Upper lobe of right lung (tissue), 1 donor: ENCODE data around the gene FGD5. TPM values are rescaled to one million over a fixed set of nuclear protein-coding genes. Genes with fewer than 3 reads are reported as not detected.

Experiments
- ATAC-seq: fragments of 200-7000 bp; cut with Tn5 transposase; one replicate; pipeline ENCODE4 v1.9.1; 2020; ENCODE audit warnings: mild to moderate bottlenecking, moderate library complexity
- DNase-seq: peaks from one replicate; pipeline ENCODE4 v3.0.0-alpha.2; 2020
- H3K27ac ChIP-seq: fragments of 200-600 bp; one replicate; pipeline ENCODE4 v1.8.0; 2022
- H3K27me3 ChIP-seq: fragments of 200-600 bp; one replicate; pipeline ENCODE4 v1.8.0; 2022; ENCODE audit warnings: mild to moderate bottlenecking
- H3K36me3 ChIP-seq: fragments of 200-600 bp; one replicate; pipeline ENCODE4 v1.8.0; 2022
- H3K4me1 ChIP-seq: fragments of 200-600 bp; one replicate; pipeline ENCODE4 v1.8.0; 2022
- H3K4me3 ChIP-seq: fragments of 200-600 bp; one replicate; pipeline ENCODE4 v1.8.0; 2022; ENCODE audit warnings: mild to moderate bottlenecking
- H3K9me3 ChIP-seq: fragments of 200-600 bp; one replicate; pipeline ENCODE4 v1.8.0; 2022
- intact Hi-C: fragments of 100-400 bp; cut with DNase I; formaldehyde crosslinking; loops from one replicate; pipeline ENCODE4 v1.11.0; 2022
- total RNA-seq: library from RNA; stranded (reverse); fragmentation: NEBNext Ultra II Directional; extraction: Animal tissue kit (Norgen Biotek cat#: 25700); gene quantifications from one replicate; pipeline ENCODE4 v1.2.1, GENCODE V29; 2021
- TF ChIP-seq, protein P1 (sequence below): fragments of 200-600 bp; IDR thresholded peaks from one replicate; pipeline ENCODE4 v1.8.0; 2022; ENCODE audit warnings: antibody characterized with exemption
- donor health status: DM: no; HTN: yes; CAD: no; lungs with severe emphysema.

The FGD5 gene
- total RNA-seq, 1 donor from 2014 or later = 84.2 TPM

DNA sequence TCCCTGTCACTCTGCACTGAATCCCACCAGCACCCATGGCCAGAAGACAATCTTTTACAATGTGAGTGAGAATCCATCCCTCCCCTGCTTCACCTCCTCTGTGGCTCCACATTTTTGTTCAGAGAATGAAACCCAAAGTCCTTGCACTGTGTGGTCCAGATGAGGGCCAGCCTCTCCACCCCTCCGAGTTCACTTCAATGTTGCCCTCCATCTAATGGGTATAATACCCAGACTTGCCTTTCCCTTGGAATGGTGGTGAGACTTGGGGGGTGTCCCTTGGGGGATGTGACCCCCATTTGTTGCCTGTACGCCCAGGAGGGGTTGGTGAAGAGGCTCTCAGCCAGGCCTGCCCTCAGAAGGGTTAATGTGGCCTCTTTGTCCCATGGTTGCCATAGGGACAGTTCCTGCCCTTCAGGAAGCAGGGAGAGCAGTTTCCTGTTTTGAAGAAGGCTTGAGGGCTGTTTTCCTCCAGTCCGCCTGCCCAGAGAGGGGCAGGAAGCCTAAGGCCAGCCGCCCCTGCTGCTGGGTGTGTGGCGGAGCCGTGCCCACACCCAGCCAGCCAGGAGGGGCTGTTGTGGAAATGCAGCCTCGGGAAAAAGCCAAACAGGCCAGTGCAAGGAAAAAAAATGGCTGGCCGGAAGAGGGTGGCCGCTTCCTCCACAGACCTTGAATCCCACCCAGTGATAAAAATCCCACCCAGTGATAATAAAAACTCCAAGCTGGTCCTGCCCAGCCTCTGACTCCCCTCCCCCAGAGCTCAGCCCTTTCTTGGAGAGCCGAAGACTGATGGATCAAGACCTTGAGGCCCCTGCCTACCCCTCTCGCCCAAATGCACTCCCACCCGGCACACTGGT is 14.6 kb upstream of the FGD5 start:
- Histone ChIP-seq H3K27me3 (no peaks in the 10 kb centered on the region), H3K4me1 (peaks cover 23% of the 10 kb centered on the region), H3K4me3 (no peak overlapping the region), H3K9me3 (no peaks in the 10 kb centered on the region), H3K36me3 (no peaks in the 10 kb centered on the region), H3K27ac (peak overlapping the region; percentile 74)
- intact Hi-C loops = no loop called here
- peak; percentile 61 for ATAC-seq
- peak; percentile 59 for DNase-seq
- TF ChIP-seq, protein P1, sequence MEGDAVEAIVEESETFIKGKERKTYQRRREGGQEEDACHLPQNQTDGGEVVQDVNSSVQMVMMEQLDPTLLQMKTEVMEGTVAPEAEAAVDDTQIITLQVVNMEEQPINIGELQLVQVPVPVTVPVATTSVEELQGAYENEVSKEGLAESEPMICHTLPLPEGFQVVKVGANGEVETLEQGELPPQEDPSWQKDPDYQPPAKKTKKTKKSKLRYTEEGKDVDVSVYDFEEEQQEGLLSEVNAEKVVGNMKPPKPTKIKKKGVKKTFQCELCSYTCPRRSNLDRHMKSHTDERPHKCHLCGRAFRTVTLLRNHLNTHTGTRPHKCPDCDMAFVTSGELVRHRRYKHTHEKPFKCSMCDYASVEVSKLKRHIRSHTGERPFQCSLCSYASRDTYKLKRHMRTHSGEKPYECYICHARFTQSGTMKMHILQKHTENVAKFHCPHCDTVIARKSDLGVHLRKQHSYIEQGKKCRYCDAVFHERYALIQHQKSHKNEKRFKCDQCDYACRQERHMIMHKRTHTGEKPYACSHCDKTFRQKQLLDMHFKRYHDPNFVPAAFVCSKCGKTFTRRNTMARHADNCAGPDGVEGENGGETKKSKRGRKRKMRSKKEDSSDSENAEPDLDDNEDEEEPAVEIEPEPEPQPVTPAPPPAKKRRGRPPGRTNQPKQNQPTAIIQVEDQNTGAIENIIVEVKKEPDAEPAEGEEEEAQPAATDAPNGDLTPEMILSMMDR = no peak

DNA sequence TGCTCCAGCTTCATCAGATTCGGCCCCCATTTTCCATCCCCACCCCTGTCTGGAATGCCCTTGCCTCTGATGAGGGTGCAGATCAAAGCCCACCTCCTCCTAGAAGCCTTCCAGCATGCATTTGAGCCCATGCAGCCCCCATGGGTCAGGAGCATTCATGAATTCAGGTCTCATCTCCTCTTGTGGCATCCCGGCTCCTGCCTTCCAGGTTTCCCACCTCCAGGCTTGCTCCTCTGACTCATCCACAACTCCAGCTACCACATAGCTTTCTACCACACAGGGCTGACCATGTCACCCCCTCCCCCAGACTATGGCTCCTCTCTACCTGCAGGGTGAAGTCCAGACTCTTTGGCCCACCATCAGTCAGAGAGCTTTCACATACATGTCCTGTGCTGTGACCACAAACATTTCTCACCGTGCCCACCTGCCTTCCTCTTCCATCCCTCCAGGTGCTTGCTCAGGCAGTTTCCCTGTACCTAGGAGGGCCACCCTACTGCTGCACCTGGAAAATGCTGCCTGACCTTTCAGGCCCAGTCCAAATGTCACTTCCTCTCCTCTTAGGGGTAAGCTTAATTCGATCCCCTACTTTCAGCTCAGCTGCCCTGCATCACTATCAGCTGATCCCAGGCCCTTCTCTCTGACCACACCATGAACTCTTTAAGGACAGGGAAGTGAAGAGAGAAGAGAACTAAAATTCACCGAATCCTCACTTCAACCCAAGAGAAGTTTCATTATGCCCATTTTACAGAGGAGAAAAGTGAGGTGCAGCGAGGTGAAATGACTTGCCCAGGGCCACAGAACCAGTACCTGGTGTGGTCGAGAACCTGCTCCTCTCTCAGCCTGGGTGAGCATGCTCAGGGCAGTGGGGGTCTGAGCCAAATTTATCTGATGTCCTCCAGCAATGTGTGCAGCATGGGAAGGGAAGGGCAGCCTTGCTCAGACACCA is 13.7 kb upstream of the FGD5 start:
- ATAC-seq = peak; percentile 64
- peak overlapping the region; percentile 65 for H3K27ac ChIP-seq

DNA sequence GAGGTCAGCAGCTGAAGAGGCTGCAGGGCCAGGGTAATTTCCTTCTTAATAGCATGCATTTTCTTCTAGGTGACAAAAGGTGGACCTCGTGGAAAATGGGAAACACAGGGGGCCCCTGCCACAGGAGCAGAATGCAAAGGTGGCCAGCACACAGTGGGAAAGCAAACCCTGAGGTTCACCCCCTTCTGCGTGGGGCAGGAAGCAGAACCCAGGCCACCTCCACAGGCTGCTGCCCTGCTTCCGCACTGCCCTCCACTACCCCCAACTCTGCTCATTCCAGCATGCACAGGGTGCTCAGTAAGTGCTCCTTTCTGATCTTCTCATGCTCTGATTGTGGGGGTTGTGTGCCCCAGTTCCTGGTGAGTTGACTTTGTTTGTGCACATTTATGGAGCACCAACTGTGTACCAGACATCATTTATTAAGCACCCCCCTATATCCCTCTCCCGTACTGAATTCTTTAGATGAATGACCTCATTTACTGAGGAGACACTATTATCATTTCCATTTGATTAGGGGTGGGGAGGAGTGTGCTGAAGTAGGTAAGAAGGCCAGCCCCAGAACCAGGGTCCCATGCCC is 12.7 kb upstream of the FGD5 start:
- peaks cover 6% of the 10 kb centered on the region for H3K27me3 ChIP-seq
- peak; percentile 10 for ATAC-seq
- H3K4me1 ChIP-seq = peaks cover 27% of the 10 kb centered on the region
- intact Hi-C loops = no loop called here
- TF ChIP-seq, protein P1 = no peak
- no peak overlapping the region for H3K4me3 ChIP-seq
- DNase-seq = peak; percentile 60
- H3K36me3 ChIP-seq = no peaks in the 10 kb centered on the region
- peak overlapping the region; percentile 65 for H3K27ac ChIP-seq
- H3K9me3 ChIP-seq = no peaks in the 10 kb centered on the region

More for the DNA sequence above, 13.7 kb upstream of the FGD5 start:
- H3K4me1 ChIP-seq = peaks cover 27% of the 10 kb centered on the region
- intact Hi-C loops = no loop called here
- no peaks in the 10 kb centered on the region for H3K9me3 ChIP-seq
- no peaks in the 10 kb centered on the region for H3K36me3 ChIP-seq
- DNase-seq = peak; percentile 52
- peaks cover 6% of the 10 kb centered on the region for H3K27me3 ChIP-seq
- TF ChIP-seq, protein P1 = no peak
- H3K4me3 ChIP-seq = no peak overlapping the region

DNA sequence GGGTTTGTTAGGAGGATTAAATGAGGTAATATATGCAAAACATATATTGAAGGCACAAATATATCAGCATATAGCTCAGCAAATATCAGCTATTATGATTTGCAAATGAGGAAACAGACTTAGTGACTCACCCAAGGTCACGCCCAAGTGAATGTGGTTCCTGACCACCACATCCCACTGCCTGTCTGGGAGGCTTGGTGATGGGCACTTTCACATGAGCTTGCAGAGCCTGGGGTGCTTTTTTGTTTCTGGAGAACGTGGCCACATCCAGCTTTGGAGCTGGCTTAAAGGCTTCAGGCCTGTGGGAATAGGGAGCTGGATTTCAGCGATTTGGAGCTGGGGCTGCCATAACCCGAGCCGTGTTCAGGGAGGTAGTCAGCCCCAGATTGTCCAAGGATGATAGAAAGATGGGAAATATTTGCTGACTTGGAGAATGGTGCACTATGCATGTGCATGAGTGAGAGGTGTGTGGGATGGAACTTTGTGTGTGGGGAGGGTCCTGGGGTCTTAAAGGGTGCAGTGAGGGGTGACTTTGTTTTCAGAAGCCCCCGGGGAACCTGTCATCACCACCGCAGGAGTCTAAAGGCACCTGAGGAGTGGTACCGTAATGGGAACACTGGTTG is 12.0 kb upstream of the FGD5 start:
- intact Hi-C loops = no loop called here
- Histone ChIP-seq H3K4me1 (peaks cover 27% of the 10 kb centered on the region), H3K27me3 (peaks cover 6% of the 10 kb centered on the region), H3K4me3 (no peak overlapping the region), H3K9me3 (no peaks in the 10 kb centered on the region), H3K36me3 (no peaks in the 10 kb centered on the region), H3K27ac (peak overlapping the region; percentile 65)
- DNase-seq (peak; percentile 67), ATAC-seq (peak; percentile 69)
- TF ChIP-seq, protein P1 = no peak

DNA sequence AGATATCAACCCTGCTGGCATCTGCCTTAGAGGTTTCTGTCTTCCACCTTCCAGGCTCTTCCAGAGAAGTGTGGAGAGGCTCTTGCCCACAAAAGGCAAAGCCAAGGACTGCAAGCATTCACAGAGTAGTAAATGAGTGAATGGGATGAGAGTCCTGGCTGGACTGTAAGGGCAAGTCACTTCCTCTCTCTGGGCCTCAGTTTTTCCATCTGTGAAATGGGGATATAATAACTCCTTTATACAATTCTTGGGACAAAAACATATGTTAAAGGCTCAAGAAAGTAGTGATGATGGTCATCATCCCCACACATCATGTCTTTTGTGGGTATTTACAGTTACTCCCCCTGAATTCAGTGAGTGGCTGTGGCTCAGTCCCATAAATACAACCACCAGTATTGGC is 10.7 kb upstream of the FGD5 start:
- Histone ChIP-seq H3K27ac (no peak overlapping the region), H3K4me1 (peaks cover 24% of the 10 kb centered on the region), H3K27me3 (peaks cover 6% of the 10 kb centered on the region), H3K9me3 (no peaks in the 10 kb centered on the region), H3K36me3 (no peaks in the 10 kb centered on the region), H3K4me3 (no peak overlapping the region)
- DNase-seq = no peak
- intact Hi-C loops = no loop called here
- TF ChIP-seq, protein P1 = no peak
- ATAC-seq = no peak
